HCT116 (cell line): ENCODE data around the gene PRPF8. TPM values are rescaled to one million over a fixed set of nuclear protein-coding genes. Genes with fewer than 3 reads are reported as not detected.

ENCODE experiments used
- ATAC-seq: fragments of 200-7000 bp; cut with Tn5 transposase; 2 replicates; pipeline ENCODE4 v1.9.1; 2020; ENCODE audit warnings: mild to moderate bottlenecking, moderate library complexity
- BruUV-seq: library from RNA; stranded (reverse); fragments of 400-500 nt; replicated peaks from 2 replicates; lab custom pipeline; 2021; lab: Mats Ljungman, UMichigan
- CTCF ChIA-PET: fragments of 300-600 bp; sonication (Branson Sonifier 250); formaldehyde crosslinking; loops from one replicate; lab custom pipeline; 2021; ENCODE audit warnings: antibody characterized with exemption; lab: Charles Lee
- POLR2A ChIA-PET: fragments of 300-600, 350-600 bp; sonication (Branson Sonifier 250); formaldehyde crosslinking; loops from one replicate; lab custom pipeline; 2021; ENCODE audit warnings: antibody characterized with exemption; lab: Charles Lee
- RAD21 ChIA-PET, 2 experiments: fragments of 300-600 bp; sonication (Branson Sonifier 250); formaldehyde crosslinking; loops; one replicate each; lab custom pipeline; 2023; ENCODE audit warnings: low total read pairs in 2 of 2; ENCODE audit not compliant: uncharacterized antibody in 2 of 2, unreplicated experiment in 2 of 2, low non-redundant PET in 1 of 2; lab: Charles Lee
- DNase-seq: peaks from one replicate; pipeline ENCODE4 v3.0.0-alpha.2; 2010; ENCODE audit warnings: low read depth, low spot score
- H2AFZ ChIP-seq: fragments of 200-600 bp; shearing (Covaris generic), sonication (generic); 2 replicates; pipeline ENCODE4 v1.6.1; 2017; ENCODE audit warnings: low read depth, mixed run types, mixed read lengths, antibody characterized with exemption, low read length; ENCODE audit not compliant: poor library complexity, severe bottlenecking
- H3K27ac ChIP-seq: 2 replicates; pipeline ENCODE4 v1.5.1; 2012; ENCODE audit warnings: low read depth, low read length
- H3K27me3 ChIP-seq: fragments of 200-600 bp; sonication (generic); 2 replicates; pipeline ENCODE4 v1.6.1; 2016; ENCODE audit warnings: mixed run types, low read length, mixed read lengths; ENCODE audit not compliant: insufficient read depth
- H3K36me3 ChIP-seq, 2 experiments: fragments of 200-500 bp in 1 of 2; fragments of 200-600 bp in 1 of 2; sonication (Bioruptor generic) in 1 of 2; sonication (generic) in 1 of 2; 2 replicates each; pipeline versions ENCODE4 v1.5.1 to v1.6.1; 2014 to 2016; ENCODE audit warnings: low read length in 2 of 2, inconsistent platforms in 1 of 2, mixed read lengths in 1 of 2, mixed run types in 1 of 2; ENCODE audit not compliant: insufficient read depth in 2 of 2, control insufficient read depth in 1 of 2
- H3K4me1 ChIP-seq, 2 experiments: fragments of 200-600 bp in 1 of 2; sonication (generic) in 1 of 2; 2 replicates each; pipeline versions ENCODE4 v1.5.1 to v1.6.1; 2012 to 2017; ENCODE audit warnings: low read length in 2 of 2, inconsistent platforms in 1 of 2, mild to moderate bottlenecking in 1 of 2, mixed read lengths in 1 of 2, mixed run types in 1 of 2, moderate library complexity in 1 of 2; ENCODE audit not compliant: insufficient read depth in 2 of 2, control insufficient read depth in 1 of 2
- H3K4me2 ChIP-seq: fragments of 200-600 bp; sonication (generic); 2 replicates; pipeline ENCODE4 v1.6.1; 2017; ENCODE audit warnings: mixed run types, low read length, mixed read lengths
- H3K4me3 ChIP-seq, 2 experiments: fragments of 200-600 bp in 1 of 2; sonication (generic) in 1 of 2; replicated peaks in 1 of 2; 2 replicates each; pipeline ENCODE4 v1.5.1; 2011 to 2016; ENCODE audit warnings: low read length in 2 of 2, control low read depth in 1 of 2, low read depth in 1 of 2, mild to moderate bottlenecking in 1 of 2, mixed read lengths in 1 of 2, mixed run types in 1 of 2
- H3K79me2 ChIP-seq: fragments of 200-600 bp; sonication (generic); 2 replicates; pipeline ENCODE4 v1.6.1; 2017; ENCODE audit warnings: mild to moderate bottlenecking, mixed run types, low read length, moderate library complexity, mixed read lengths; ENCODE audit not compliant: insufficient read depth
- H3K9ac ChIP-seq: fragments of 200-600 bp; sonication (generic); 2 replicates; pipeline ENCODE4 v1.6.1; 2016; ENCODE audit warnings: low read length, mixed read lengths
- H3K9me2 ChIP-seq: fragments of 200-600 bp; sonication (generic), shearing (Covaris generic); 2 replicates; pipeline ENCODE4 v1.6.1; 2017; ENCODE audit warnings: mixed run types, mild to moderate bottlenecking, moderate library complexity; ENCODE audit not compliant: insufficient read depth
- H3K9me3 ChIP-seq, 2 experiments: fragments of 200-500 bp in 1 of 2; fragments of 200-600 bp in 1 of 2; sonication (Bioruptor generic) in 1 of 2; sonication (generic) in 1 of 2; 2 replicates each; pipeline ENCODE4 v1.6.1; 2014 to 2017; ENCODE audit warnings: low read length in 2 of 2, mixed read lengths in 2 of 2, inconsistent platforms in 1 of 2, low read depth in 1 of 2, mild to moderate bottlenecking in 1 of 2, mixed run types in 1 of 2, moderate library complexity in 1 of 2; ENCODE audit not compliant: control insufficient read depth in 1 of 2, insufficient read depth in 1 of 2
- H4K20me1 ChIP-seq: fragments of 200-600 bp; sonication (generic), shearing (Covaris generic); 2 replicates; pipeline ENCODE4 v1.6.1; 2017; ENCODE audit warnings: mixed run types, mild to moderate bottlenecking, moderate library complexity; ENCODE audit not compliant: insufficient read depth
- ATF3 ChIP-seq: IDR thresholded peaks from 2 replicates; pipeline ENCODE4 v1.6.1; 2012
- CBX3 ChIP-seq: IDR thresholded peaks from 2 replicates; pipeline ENCODE4 v1.6.1; 2012; ENCODE audit warnings: low read depth
- EGR1 ChIP-seq: IDR thresholded peaks from 2 replicates; pipeline ENCODE4 v1.6.1; 2012; ENCODE audit warnings: low read depth
- ELF1 ChIP-seq: IDR thresholded peaks from 2 replicates; pipeline ENCODE4 v1.6.1; 2012; ENCODE audit warnings: low read depth, borderline replicate concordance
- EZH2 ChIP-seq: fragments of 200-600 bp; sonication (generic); IDR thresholded peaks from 2 replicates; pipeline ENCODE4 v1.6.1; 2017; ENCODE audit warnings: antibody characterized with exemption, mixed run types
- EZH2phosphoT487 ChIP-seq: fragments of 200-600 bp; IDR thresholded peaks from 2 replicates; pipeline ENCODE4 v1.6.1; 2018; ENCODE audit warnings: antibody characterized with exemption, borderline replicate concordance
- FOSL1 ChIP-seq: IDR thresholded peaks from 2 replicates; pipeline ENCODE4 v1.6.1; 2012; ENCODE audit warnings: low read depth
- JUND ChIP-seq: IDR thresholded peaks from 2 replicates; pipeline ENCODE4 v1.6.1; 2012
- POLR2A ChIP-seq: IDR thresholded peaks from 2 replicates; pipeline ENCODE4 v1.7.0; 2011; ENCODE audit warnings: borderline replicate concordance; ENCODE audit not compliant: insufficient read depth, insufficient read length; ENCODE audit errors: extremely low read depth
- intact Hi-C: fragments of 100-400 bp; cut with micrococcal nuclease; formaldehyde crosslinking; loops from 2 replicates; pipeline ENCODE4 v1.10.0; 2022
- total RNA-seq: library from RNA; stranded (reverse); gene quantifications from one replicate; pipeline ENCODE4 v1.2.1, GENCODE V29; 2021; ENCODE audit not compliant: unreplicated experiment
- TF ChIP-seq, protein P1 (sequence below): IDR thresholded peaks from 2 replicates; pipeline ENCODE4 v1.6.1; 2012
- TF ChIP-seq, protein P2 (sequence below): IDR thresholded peaks from 2 replicates; pipeline ENCODE4 v1.6.1; 2011; ENCODE audit warnings: mild to moderate bottlenecking, low read length, moderate library complexity; ENCODE audit not compliant: insufficient replicate concordance; ENCODE audit errors: extremely low read depth
- TF ChIP-seq, protein P3 (sequence below): IDR thresholded peaks from 2 replicates; pipeline ENCODE4 v1.6.1; 2012; ENCODE audit warnings: low read depth

Gene PRPF8
- total RNA-seq, 1 experiment from 2014 or later, result 386 TPM

- Histone ChIP-seq H3K4me1 (peaks cover 12 to 15% of the 10 kb centered on the region in 2 experiments), H3K27ac (no peak overlapping the region), H2AFZ (no peak overlapping the region), H3K4me2 (no peak overlapping the region), H3K4me3 (no peak overlapping the region), H4K20me1 (no peaks in the 10 kb centered on the region), H3K79me2 (no peaks in the 10 kb centered on the region), H3K9me3 (no peaks in the 10 kb centered on the region), H3K9me2 (no peaks in the 10 kb centered on the region), H3K9ac (no peak overlapping the region), H3K27me3 (no peaks in the 10 kb centered on the region), H3K36me3 (no peaks in the 10 kb centered on the region)
- RAD21 ChIA-PET, result no interaction called here
- CTCF ChIA-PET, result interaction anchor here (1.6 kb wide), 1 partner anchor 38 kb away, joined by 5 read pairs; no protein-coding TSS in a partner anchor
- POLR2A ChIA-PET, result no interaction called here
- ATAC-seq, result no peak
- intact Hi-C loops, result no loop called here
- BruUV-seq, result no TSS peak
- no peak for TF ChIP-seq CBX3
- no peak for TF ChIP-seq EZH2phosphoT487
- no peak for TF ChIP-seq FOSL1
- no peak for TF ChIP-seq EGR1
- TF ChIP-seq, protein P1, sequence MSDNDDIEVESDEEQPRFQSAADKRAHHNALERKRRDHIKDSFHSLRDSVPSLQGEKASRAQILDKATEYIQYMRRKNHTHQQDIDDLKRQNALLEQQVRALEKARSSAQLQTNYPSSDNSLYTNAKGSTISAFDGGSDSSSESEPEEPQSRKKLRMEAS, result no peak
- TF ChIP-seq POLR2A, result no peak
- no peak for TF ChIP-seq ELF1
- TF ChIP-seq EZH2, result no peak
- TF ChIP-seq, protein P2, sequence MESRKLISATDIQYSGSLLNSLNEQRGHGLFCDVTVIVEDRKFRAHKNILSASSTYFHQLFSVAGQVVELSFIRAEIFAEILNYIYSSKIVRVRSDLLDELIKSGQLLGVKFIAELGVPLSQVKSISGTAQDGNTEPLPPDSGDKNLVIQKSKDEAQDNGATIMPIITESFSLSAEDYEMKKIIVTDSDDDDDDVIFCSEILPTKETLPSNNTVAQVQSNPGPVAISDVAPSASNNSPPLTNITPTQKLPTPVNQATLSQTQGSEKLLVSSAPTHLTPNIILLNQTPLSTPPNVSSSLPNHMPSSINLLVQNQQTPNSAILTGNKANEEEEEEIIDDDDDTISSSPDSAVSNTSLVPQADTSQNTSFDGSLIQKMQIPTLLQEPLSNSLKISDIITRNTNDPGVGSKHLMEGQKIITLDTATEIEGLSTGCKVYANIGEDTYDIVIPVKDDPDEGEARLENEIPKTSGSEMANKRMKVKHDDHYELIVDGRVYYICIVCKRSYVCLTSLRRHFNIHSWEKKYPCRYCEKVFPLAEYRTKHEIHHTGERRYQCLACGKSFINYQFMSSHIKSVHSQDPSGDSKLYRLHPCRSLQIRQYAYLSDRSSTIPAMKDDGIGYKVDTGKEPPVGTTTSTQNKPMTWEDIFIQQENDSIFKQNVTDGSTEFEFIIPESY, result no peak
- DNase-seq, result no peak
Measured at GRCh38 chr17:1612400-1612799, 72.3 kb downstream of the PRPF8 start.

GRCh38 chr17:1611715-1612114, 73.0 kb downstream of the PRPF8 start:
- no peak overlapping the region for H2AFZ ChIP-seq
- H3K27me3 ChIP-seq, result no peaks in the 10 kb centered on the region
- H3K79me2 ChIP-seq, result no peaks in the 10 kb centered on the region
- no peaks in the 10 kb centered on the region for H4K20me1 ChIP-seq
- RAD21 ChIA-PET, result no interaction called here
- DNase-seq, result no peak
- no peak overlapping the region for H3K9ac ChIP-seq
- H3K4me2 ChIP-seq, result no peak overlapping the region
- no peaks in the 10 kb centered on the region for H3K9me2 ChIP-seq
- POLR2A ChIA-PET, result no interaction called here
- no peak for ATAC-seq
- no peaks in the 10 kb centered on the region for H3K36me3 ChIP-seq
- H3K4me3 ChIP-seq, result no peak overlapping the region
- H3K4me1 ChIP-seq, result peaks cover 6 to 8% of the 10 kb centered on the region in 2 experiments
- CTCF ChIA-PET, result interaction anchor here (1.0 kb wide), 1 partner anchor 19 kb away, joined by 4 read pairs; no protein-coding TSS in a partner anchor
- BruUV-seq, result no TSS peak
- no peak overlapping the region for H3K27ac ChIP-seq
- intact Hi-C loops, result no loop called here
- TF ChIP-seq ATF3, result no peak
- no peak for TF ChIP-seq JUND
- TF ChIP-seq, protein P3, sequence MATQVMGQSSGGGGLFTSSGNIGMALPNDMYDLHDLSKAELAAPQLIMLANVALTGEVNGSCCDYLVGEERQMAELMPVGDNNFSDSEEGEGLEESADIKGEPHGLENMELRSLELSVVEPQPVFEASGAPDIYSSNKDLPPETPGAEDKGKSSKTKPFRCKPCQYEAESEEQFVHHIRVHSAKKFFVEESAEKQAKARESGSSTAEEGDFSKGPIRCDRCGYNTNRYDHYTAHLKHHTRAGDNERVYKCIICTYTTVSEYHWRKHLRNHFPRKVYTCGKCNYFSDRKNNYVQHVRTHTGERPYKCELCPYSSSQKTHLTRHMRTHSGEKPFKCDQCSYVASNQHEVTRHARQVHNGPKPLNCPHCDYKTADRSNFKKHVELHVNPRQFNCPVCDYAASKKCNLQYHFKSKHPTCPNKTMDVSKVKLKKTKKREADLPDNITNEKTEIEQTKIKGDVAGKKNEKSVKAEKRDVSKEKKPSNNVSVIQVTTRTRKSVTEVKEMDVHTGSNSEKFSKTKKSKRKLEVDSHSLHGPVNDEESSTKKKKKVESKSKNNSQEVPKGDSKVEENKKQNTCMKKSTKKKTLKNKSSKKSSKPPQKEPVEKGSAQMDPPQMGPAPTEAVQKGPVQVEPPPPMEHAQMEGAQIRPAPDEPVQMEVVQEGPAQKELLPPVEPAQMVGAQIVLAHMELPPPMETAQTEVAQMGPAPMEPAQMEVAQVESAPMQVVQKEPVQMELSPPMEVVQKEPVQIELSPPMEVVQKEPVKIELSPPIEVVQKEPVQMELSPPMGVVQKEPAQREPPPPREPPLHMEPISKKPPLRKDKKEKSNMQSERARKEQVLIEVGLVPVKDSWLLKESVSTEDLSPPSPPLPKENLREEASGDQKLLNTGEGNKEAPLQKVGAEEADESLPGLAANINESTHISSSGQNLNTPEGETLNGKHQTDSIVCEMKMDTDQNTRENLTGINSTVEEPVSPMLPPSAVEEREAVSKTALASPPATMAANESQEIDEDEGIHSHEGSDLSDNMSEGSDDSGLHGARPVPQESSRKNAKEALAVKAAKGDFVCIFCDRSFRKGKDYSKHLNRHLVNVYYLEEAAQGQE, result no peak
- no peaks in the 10 kb centered on the region for H3K9me3 ChIP-seq
